Neural progenitor cell (in vitro differentiated cells): ENCODE results near the gene TCF4.

ENCODE experiments used
- CTCF ChIP-seq: fragments of 200-600 bp; sonication (generic); IDR thresholded peaks from 2 replicates; pipeline ENCODE4 v1.5.1; 2017; ENCODE audit warnings: antibody characterized with exemption, mild to moderate bottlenecking
- EZH2 ChIP-seq: fragments of 200-600 bp; sonication (generic); IDR thresholded peaks from 2 replicates; pipeline ENCODE4 v1.6.1; 2017; ENCODE audit warnings: antibody characterized with exemption, mild to moderate bottlenecking, moderate library complexity

GRCh38 chr18:55370936-55371335 is 217.1 kb downstream of the TCF4 start:
- TF ChIP-seq EZH2, result no peak
- no peak for TF ChIP-seq CTCF
